H1 (cell line): Measurements from ENCODE around the gene SPTBN5.

Experiments
- CEBPB ChIP-seq: IDR thresholded peaks from 2 replicates; pipeline ENCODE4 v1.6.1; 2012; ENCODE audit warnings: low read depth, low read length
- EZH2 ChIP-seq: fragments of 200-600 bp; sonication (generic); IDR thresholded peaks from 2 replicates; pipeline ENCODE4 v1.7.1; 2012; ENCODE audit warnings: low read depth, mild to moderate bottlenecking, moderate library complexity, low read length, inconsistent platforms; ENCODE audit not compliant: severe bottlenecking
- GTF2F1 ChIP-seq: IDR thresholded peaks from 2 replicates; pipeline ENCODE4 v1.6.1; 2012; ENCODE audit warnings: low read depth, low read length, improper control_type of control experiment, borderline replicate concordance
- MAFK ChIP-seq: IDR thresholded peaks from 2 replicates; pipeline ENCODE4 v1.6.1; 2012; ENCODE audit warnings: low read depth, mild to moderate bottlenecking, improper control_type of control experiment, low read length
- POLR2AphosphoS5 ChIP-seq: IDR thresholded peaks from 2 replicates; pipeline ENCODE4 v1.6.1; 2011; ENCODE audit warnings: low read depth, low read length
- TAF1 ChIP-seq: IDR thresholded peaks from 2 replicates; pipeline ENCODE4 v1.6.1; 2011; ENCODE audit warnings: mild to moderate bottlenecking, low read depth, low read length
- TBP ChIP-seq: IDR thresholded peaks from 2 replicates; pipeline ENCODE4 v1.6.1; 2011; ENCODE audit warnings: low read depth, low read length, improper control_type of control experiment
- TCF12 ChIP-seq: IDR thresholded peaks from 2 replicates; pipeline ENCODE4 v1.6.1; 2011; ENCODE audit warnings: low read depth, mild to moderate bottlenecking, low read length
- TEAD4 ChIP-seq: IDR thresholded peaks from 2 replicates; pipeline ENCODE4 v1.6.1; 2012; ENCODE audit warnings: low read depth, low read length, inconsistent platforms, mixed read lengths
- TF ChIP-seq, protein P1 (sequence below), 3 experiments: IDR thresholded peaks; 1 replicate in 2 of 3; 2 replicates in 1 of 3; pipeline versions ENCODE4 v1.5.1 to v1.6.1; 2011; ENCODE audit warnings: low read length in 3 of 3, mild to moderate bottlenecking in 3 of 3, inconsistent platforms in 2 of 3, low read depth in 1 of 3, moderate library complexity in 1 of 3; ENCODE audit not compliant: insufficient read depth in 1 of 3; ENCODE audit errors: control extremely low read depth in 1 of 3
- TF ChIP-seq, protein P2 (sequence below): IDR thresholded peaks from 2 replicates; pipeline ENCODE4 v1.6.1; 2012; ENCODE audit warnings: inconsistent platforms
- TF ChIP-seq, protein P3 (sequence below): IDR thresholded peaks from 2 replicates; pipeline ENCODE4 v1.6.1; 2011; ENCODE audit warnings: low read depth, mild to moderate bottlenecking, low read length; ENCODE audit not compliant: insufficient read depth

DNA sequence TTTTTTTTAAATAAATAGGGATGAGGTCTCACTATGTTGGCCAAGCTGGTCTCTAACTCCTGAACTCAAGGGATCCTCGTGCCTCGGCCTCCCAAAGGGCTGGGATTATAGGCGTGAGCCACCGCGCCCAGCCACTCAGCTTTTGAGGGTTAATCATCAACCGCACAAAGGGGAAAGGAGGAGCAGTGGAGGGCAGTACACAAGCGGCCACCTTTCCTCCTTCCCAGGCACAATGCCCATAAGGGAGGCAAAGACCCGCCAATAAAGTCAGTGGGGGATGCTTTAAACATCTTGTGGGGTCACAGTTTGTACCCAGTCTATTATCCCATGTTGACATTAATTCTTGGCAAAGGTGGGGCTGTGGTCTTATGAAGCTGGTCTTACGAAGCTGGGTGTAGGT, 46.1 kb upstream of the SPTBN5 start:
- TF ChIP-seq EZH2: no peak
- TF ChIP-seq, protein P1, sequence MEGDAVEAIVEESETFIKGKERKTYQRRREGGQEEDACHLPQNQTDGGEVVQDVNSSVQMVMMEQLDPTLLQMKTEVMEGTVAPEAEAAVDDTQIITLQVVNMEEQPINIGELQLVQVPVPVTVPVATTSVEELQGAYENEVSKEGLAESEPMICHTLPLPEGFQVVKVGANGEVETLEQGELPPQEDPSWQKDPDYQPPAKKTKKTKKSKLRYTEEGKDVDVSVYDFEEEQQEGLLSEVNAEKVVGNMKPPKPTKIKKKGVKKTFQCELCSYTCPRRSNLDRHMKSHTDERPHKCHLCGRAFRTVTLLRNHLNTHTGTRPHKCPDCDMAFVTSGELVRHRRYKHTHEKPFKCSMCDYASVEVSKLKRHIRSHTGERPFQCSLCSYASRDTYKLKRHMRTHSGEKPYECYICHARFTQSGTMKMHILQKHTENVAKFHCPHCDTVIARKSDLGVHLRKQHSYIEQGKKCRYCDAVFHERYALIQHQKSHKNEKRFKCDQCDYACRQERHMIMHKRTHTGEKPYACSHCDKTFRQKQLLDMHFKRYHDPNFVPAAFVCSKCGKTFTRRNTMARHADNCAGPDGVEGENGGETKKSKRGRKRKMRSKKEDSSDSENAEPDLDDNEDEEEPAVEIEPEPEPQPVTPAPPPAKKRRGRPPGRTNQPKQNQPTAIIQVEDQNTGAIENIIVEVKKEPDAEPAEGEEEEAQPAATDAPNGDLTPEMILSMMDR (IDR thresholded peaks at IDR 0.05; ENCODE audit: control extremely low read depth in 1 of 3, insufficient read depth in 1 of 3, low read depth in 1 of 3, low read length in 3 of 3): no peak
- TF ChIP-seq GTF2F1: no peak
- no peak for TF ChIP-seq TEAD4
- TF ChIP-seq POLR2AphosphoS5: no peak
- TF ChIP-seq CEBPB: no peak
- no peak for TF ChIP-seq MAFK
- TF ChIP-seq TBP: no peak
- TF ChIP-seq, protein P2, sequence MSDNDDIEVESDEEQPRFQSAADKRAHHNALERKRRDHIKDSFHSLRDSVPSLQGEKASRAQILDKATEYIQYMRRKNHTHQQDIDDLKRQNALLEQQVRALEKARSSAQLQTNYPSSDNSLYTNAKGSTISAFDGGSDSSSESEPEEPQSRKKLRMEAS: no peak
- no peak for TF ChIP-seq TAF1
- TF ChIP-seq TCF12: no peak
- TF ChIP-seq, protein P3, sequence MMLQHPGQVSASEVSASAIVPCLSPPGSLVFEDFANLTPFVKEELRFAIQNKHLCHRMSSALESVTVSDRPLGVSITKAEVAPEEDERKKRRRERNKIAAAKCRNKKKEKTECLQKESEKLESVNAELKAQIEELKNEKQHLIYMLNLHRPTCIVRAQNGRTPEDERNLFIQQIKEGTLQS: no peak
